ENCODE results near the gene CEP89.

CEP89 gene

DNA sequence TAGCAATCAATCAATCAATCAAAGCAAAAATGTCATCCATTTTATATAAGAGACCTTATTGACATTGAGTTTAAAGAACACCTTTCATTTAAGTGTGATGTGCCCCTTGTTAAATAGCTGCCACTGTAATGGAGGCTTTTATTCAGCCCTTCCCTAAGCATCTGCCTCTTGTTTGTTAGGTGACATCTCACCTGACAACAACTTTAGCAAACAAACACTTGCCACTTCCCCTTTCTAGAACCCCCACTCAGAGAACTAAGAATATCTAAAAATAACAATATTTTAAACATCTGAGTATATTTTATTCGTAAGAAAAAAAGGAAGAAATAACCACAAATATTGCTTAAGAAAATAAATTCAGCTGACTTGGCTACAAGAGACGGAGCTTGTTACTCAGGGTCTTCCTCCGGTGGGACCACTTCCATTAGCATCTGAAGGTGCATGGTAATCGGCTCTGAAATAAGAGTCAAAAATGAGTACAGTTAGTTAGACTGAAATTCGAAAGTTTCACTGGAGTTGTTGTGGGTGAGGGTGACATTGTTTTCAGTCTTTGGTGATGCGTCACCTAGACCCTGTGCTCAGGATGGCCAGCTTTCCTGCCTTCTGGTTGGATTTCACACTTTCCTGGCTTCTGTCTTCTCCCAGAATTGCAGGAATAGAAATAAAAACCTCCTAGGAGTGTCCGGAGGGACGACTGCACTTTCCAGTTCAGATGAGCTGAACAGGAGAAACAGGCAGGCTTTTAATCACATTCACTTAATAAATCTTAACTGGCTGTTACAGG is 141.3 kb downstream of the CEP89 start:
- in situ Hi-C loops (cut with HindIII; ENCODE audit: low sequenced_read_pairs), result no loop called here
- DNase-seq (ENCODE audit: low read depth), result peak; percentile 34
- no peak overlapping the region for H3K4me3 ChIP-seq (ENCODE audit: low read depth, low read length)
- TF ChIP-seq, protein P1, sequence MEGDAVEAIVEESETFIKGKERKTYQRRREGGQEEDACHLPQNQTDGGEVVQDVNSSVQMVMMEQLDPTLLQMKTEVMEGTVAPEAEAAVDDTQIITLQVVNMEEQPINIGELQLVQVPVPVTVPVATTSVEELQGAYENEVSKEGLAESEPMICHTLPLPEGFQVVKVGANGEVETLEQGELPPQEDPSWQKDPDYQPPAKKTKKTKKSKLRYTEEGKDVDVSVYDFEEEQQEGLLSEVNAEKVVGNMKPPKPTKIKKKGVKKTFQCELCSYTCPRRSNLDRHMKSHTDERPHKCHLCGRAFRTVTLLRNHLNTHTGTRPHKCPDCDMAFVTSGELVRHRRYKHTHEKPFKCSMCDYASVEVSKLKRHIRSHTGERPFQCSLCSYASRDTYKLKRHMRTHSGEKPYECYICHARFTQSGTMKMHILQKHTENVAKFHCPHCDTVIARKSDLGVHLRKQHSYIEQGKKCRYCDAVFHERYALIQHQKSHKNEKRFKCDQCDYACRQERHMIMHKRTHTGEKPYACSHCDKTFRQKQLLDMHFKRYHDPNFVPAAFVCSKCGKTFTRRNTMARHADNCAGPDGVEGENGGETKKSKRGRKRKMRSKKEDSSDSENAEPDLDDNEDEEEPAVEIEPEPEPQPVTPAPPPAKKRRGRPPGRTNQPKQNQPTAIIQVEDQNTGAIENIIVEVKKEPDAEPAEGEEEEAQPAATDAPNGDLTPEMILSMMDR (IDR thresholded peaks at IDR 0.05; ENCODE audit: low read depth, low read length, missing control alignments), result no peak

DNA sequence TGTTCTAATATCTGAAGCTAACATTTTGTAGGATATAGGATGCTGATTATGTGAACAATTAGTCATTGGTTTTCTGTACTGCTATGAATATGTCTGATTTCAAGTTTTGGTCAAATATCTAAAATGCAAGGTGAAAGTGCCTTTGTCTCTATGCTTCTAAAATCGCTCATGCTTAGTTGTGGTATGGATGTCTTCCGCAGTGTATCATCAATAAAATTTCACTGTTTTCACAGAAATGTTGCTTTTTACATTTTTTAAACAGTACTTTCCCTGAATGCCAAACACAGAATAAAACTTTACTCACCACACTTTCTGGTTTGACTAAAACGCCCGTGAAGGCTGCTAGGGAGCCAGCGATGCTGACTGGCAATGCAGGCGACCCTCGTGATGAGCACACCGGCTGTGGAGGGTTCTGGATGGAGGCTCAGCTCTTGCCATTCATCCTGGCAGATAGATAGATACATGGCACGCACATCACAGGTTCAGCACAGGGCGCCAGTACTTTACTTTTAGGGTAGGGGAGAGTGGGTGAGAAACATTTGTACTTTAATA is 142.3 kb downstream of the CEP89 start:
- in situ Hi-C loops (cut with HindIII; ENCODE audit: low sequenced_read_pairs), result no loop called here
- TF ChIP-seq, protein P1 (IDR thresholded peaks at IDR 0.05; ENCODE audit: low read depth, low read length, missing control alignments), result no peak
- no peak for DNase-seq (ENCODE audit: low read depth)
- no peak overlapping the region for H3K4me3 ChIP-seq (ENCODE audit: low read depth, low read length)

DNA sequence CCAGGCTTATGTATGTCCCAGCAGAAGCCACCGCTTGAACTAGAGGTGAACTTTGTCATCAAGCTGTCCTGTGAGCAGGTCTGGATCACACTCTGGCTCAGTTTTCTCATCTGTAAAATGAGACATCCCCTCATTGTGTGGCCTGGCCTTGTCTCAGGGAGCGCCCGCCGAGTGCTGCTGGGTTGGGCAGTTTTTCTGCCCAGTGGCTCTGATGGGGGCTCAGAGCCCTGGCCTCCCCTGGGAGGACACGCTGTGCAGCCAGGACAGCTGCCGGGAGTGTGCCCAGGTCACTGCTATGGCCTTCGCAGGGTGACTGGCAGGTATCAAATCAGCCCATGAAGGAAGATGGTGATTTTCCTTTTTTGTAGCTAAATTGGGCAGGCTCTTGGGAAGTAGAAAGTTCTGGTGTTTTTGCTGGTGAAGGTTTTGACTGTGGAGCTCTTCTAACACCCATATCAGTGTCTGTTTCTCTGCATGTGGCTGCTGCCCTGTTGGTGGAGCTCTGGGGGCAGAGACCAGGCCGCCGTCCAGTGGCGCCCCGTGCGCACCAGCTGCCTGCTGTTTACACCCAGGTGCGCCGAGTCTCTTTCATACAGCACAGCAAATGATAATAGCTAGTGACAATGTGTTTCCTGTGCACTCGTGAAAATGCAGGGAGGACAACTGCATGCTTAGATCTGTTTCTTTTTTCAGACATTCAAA is 143.0 kb downstream of the CEP89 start:
- in situ Hi-C loops (cut with HindIII; ENCODE audit: low sequenced_read_pairs), result no loop called here
- TF ChIP-seq, protein P1 (IDR thresholded peaks at IDR 0.05; ENCODE audit: low read depth, low read length, missing control alignments), result no peak
- DNase-seq (ENCODE audit: low read depth), result no peak
- no peak overlapping the region for H3K4me3 ChIP-seq (ENCODE audit: low read depth, low read length)

DNA sequence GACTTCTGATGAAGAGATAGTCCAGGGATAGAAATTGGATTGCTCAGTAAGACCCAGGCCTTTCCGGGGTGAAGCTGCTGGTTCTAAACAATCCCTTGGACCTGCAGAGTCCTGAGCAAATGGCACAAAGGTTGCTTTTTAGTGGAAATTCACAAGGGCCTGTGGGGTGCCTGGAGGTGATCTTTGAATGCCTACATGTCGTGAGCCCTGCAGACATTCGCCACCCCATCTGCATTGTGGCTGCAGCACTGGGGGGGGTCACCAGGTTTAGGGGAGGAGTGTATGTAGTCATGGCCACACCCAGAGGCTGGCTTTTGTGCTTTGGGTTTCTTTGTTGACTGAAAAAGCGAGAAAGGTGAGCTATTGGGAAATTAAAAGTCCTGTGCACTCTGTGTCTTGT is 143.6 kb downstream of the CEP89 start:
- in situ Hi-C loops (cut with HindIII; ENCODE audit: low sequenced_read_pairs), result no loop called here
- H3K4me3 ChIP-seq (ENCODE audit: low read depth, low read length), result no peak overlapping the region
- DNase-seq (ENCODE audit: low read depth), result no peak
- TF ChIP-seq, protein P1 (IDR thresholded peaks at IDR 0.05; ENCODE audit: low read depth, low read length, missing control alignments), result no peak

Data from astrocyte of the cerebellum (primary cell).